ENCODE results near the gene PRKAG1.

The PRKAG1 gene

GRCh38 chr12:48979602-48980388 is 38.8 kb downstream of the PRKAG1 start:
- Histone ChIP-seq H3K4me2 (peak overlapping the region; percentile 51), H2AFZ (ENCODE audit: low read depth) (peak overlapping the region; percentile 87), H3K79me2 (ENCODE audit: insufficient read depth, low read depth) (no peaks in the 10 kb centered on the region), H3K9ac (no peak overlapping the region), H3K27ac (no peak overlapping the region), H3K4me1 (ENCODE audit: low read depth, poor library complexity, severe bottlenecking) (peaks cover 27% of the 10 kb centered on the region), H3K27me3 (ENCODE audit: insufficient read depth, low read depth) (peaks cover 55% of the 10 kb centered on the region), H3K4me3 (IDR thresholded peaks at IDR 0.05; ENCODE audit: insufficient read depth, low read depth, low read length) (no peak overlapping the region), H3K36me3 (ENCODE audit: insufficient read depth) (no peaks in the 10 kb centered on the region), H4K20me1 (ENCODE audit: insufficient read depth) (no peaks in the 10 kb centered on the region)
- no peak for TF ChIP-seq CTCF (conservative IDR thresholded peaks at IDR 0.05; ENCODE audit: low read depth, low read length)

GRCh38 chr12:48978741-48979601 is 39.6 kb downstream of the PRKAG1 start:
- H3K4me3 ChIP-seq (IDR thresholded peaks at IDR 0.05; ENCODE audit: insufficient read depth, low read depth, low read length) = no peak overlapping the region
- no peak for TF ChIP-seq CTCF (conservative IDR thresholded peaks at IDR 0.05; ENCODE audit: low read depth, low read length)
- H3K79me2 ChIP-seq (ENCODE audit: insufficient read depth, low read depth) = no peaks in the 10 kb centered on the region
- H3K4me1 ChIP-seq (ENCODE audit: low read depth, poor library complexity, severe bottlenecking) = peaks cover 27% of the 10 kb centered on the region
- H2AFZ ChIP-seq (ENCODE audit: low read depth) = peak overlapping the region; percentile 87
- H4K20me1 ChIP-seq (ENCODE audit: insufficient read depth) = no peaks in the 10 kb centered on the region
- no peak overlapping the region for H3K9ac ChIP-seq
- peaks cover 48% of the 10 kb centered on the region for H3K27me3 ChIP-seq (ENCODE audit: insufficient read depth, low read depth)
- H3K36me3 ChIP-seq (ENCODE audit: insufficient read depth) = no peaks in the 10 kb centered on the region
- H3K27ac ChIP-seq = no peak overlapping the region
- H3K4me2 ChIP-seq = peak overlapping the region; percentile 51

DNA sequence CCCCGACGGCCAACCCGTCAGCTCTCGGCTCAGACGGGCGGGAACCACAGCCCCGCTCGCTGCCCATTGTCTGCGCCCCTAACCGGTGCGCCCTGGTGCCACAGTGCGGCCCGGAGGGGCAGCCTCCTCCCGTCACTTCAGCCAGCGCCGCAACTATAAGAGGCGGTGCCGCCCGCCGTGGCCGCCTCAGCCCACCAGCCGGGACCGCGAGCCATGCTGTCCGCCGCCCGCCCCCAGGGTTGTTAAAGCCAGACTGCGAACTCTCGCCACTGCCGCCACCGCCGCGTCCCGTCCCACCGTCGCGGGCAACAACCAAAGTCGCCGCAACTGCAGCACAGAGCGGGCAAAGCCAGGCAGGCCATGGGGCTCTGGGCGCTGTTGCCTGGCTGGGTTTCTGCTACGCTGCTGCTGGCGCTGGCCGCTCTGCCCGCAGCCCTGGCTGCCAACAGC is 40.3 kb downstream of the PRKAG1 start, which contains the start of gene WNT1:
Gene WNT1, plus strand, starts transcription at position 32 of the 450 bp plus-strand sequence. Its CDS starts 329 bp downstream, at position 361.
- Histone ChIP-seq H2AFZ (ENCODE audit: low read depth) (peak within 1 kb of the TSS; percentile 87), H3K4me1 (ENCODE audit: low read depth, poor library complexity, severe bottlenecking) (peaks cover 27% of the 10 kb centered on the region), H3K9ac (no peak within 1 kb of the TSS; the same call in 1 of the 2 replicates), H3K27ac (no peak within 1 kb of the TSS), H3K79me2 (ENCODE audit: insufficient read depth, low read depth) (no peaks in the 10 kb centered on the region), H3K27me3 (ENCODE audit: insufficient read depth, low read depth) (peaks cover 41% of the 10 kb centered on the region), H3K36me3 (ENCODE audit: insufficient read depth) (no peaks in the 10 kb centered on the region), H4K20me1 (ENCODE audit: insufficient read depth) (no peaks in the 10 kb centered on the region), H3K4me3 (IDR thresholded peaks at IDR 0.05; ENCODE audit: insufficient read depth, low read depth, low read length) (no peak within 1 kb of the TSS), H3K4me2 (peak within 1 kb of the TSS; percentile 51)
- peak; percentile 53; the same call in 1 of the 2 replicates for TF ChIP-seq CTCF (conservative IDR thresholded peaks at IDR 0.05; ENCODE audit: low read depth, low read length)

Measured in KMS-11 (cell line).